ENCODE results near the gene CPEB3. TPM values are rescaled to one million over a fixed set of nuclear protein-coding genes. Genes with fewer than 3 reads are reported as not detected.
A peak's percentile ranks its signal among the peaks of the same experiment; 100 is the strongest.

CPEB3 gene
- polyA plus RNA-seq, 2 of the 4 experiments (the other 2 are of a cell fraction): 0.37 to 0.41 TPM

DNA sequence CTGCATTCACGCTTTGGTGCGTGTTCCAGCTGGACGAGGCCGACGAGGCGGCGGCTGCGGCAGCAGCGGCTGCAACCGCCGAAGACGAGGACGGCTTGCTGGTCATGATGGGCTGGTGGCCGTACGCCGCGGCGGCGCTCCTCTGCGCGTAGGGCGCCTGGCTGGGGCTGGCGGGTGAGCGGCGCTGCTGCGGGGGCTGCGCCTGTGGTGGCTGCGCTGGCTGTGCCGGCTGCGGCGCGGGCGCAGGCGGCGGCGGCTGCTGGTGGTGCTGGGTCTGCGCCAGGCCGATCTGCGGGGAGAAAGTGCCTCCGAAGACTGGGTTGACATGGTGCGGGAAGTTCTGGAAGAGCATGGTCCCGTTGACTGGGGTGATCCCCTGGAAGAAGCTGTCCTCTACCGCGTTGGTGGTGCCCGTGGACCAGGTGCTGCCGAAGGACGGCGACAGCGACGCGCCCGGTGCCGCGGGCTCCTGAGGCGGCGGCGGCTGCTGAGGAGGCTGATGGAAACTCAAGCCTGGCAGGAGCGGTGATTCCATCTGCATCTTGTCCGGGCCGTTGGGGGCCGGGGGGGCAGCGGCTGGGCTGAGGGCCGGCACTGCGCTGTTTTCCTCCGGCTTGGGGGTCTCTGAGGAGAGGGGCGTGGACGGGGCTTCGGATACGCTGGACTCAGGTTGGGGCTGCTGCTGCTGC, 51.1 kb downstream of the CPEB3 start:
- ATAC-seq: peak; percentile 70
- H3K4me1 ChIP-seq: peaks cover 22% of the 10 kb centered on the region
- CTCF ChIA-PET: interaction anchor here (0.6 to 1.4 kb wide), 3 partner anchors 44 to 152 kb away, joined by 3 to 4 read pairs (median 4); partner anchors contain the start of genes CPEB3 and MARCHF5
- 49% methylated on average over 22 of the region's 69 CpGs for WGBS (ENCODE audit: missing lambda C conversion rate)
- H3K9me3 ChIP-seq: no peaks in the 10 kb centered on the region
- no peak for TF ChIP-seq ZNF302 (CRISPR knock-in tag; IDR thresholded peaks at IDR 0.05)
- TF ChIP-seq, protein P1, sequence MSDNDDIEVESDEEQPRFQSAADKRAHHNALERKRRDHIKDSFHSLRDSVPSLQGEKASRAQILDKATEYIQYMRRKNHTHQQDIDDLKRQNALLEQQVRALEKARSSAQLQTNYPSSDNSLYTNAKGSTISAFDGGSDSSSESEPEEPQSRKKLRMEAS (IDR thresholded peaks at IDR 0.05): 0 out of 2 replicates have a peak, but pooled peaks have one; percentile 21
- DNase-seq (ENCODE audit: low read depth in 1 of 2, low spot score in 1 of 2): peak in 1 of 2 experiments; percentile 25
- peak overlapping the region; percentile 82 for H3K4me2 ChIP-seq
- no peak for FAIRE-seq
- H3K27ac ChIP-seq: peak overlapping the region in 1 of 2 experiments; percentile 72; a peak in 4 of 6 replicates
- peak overlapping the region; percentile 53 for H3K4me3 ChIP-seq
- POLR2A ChIA-PET: no interaction called here

DNA sequence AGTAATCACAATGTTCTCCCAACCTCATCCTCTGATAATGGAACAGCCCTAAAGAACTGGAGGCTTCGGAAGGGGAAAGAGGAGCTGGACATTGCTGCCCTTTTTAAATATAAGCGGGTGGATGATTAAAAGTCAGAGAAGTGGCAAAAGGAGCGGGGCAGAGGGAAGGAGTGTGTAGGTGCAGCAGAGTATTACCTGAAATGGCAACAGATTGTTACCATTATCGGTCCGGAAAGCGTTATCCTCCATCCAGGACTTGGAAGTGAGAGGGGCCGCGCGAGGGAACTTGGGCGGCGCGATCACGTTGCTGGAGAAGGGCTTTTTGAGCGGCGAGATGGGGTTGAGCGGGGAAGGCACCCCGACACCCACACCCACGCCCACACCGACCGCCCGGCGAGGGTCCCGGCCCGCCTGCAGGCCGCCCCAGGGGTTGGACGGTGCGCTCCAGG, 51.7 kb downstream of the CPEB3 start:
- ATAC-seq (no peak), DNase-seq (ENCODE audit: low read depth in 1 of 2, low spot score in 1 of 2) (no peak), FAIRE-seq (no peak)
- Histone ChIP-seq H3K4me2 (peak overlapping the region; percentile 82), H3K4me1 (peaks cover 22% of the 10 kb centered on the region), H3K9me3 (no peaks in the 10 kb centered on the region), H3K27ac (peak overlapping the region in 1 of 2 experiments; percentile 72; a peak in 3 of 6 replicates), H3K4me3 (peak overlapping the region; percentile 53)
- ChIA-PET POLR2A (no interaction called here), CTCF (interaction anchor here (1.1 to 1.4 kb wide), 3 partner anchors 15 to 151 kb away, joined by 3 to 4 read pairs (median 4); no protein-coding TSS in a partner anchor)
- 80% methylated on average over 27 of the region's 27 CpGs for WGBS (ENCODE audit: missing lambda C conversion rate)
- TF ChIP-seq HOXA7 (CRISPR knock-in tag; IDR thresholded peaks at IDR 0.05) (no peak), KDM1A (IDR thresholded peaks at IDR 0.05; ENCODE audit: low read depth) (no peak), EP300 (IDR thresholded peaks at IDR 0.05) (no peak), ZSCAN20 (CRISPR knock-in tag; IDR thresholded peaks at IDR 0.05) (no peak), RCOR1 (IDR thresholded peaks at IDR 0.05; ENCODE audit: low read depth, low read length) (no peak), NFE2L2 (conservative IDR thresholded peaks at IDR 0.05; ENCODE audit: low read length) (no peak), GATA3 (IDR thresholded peaks at IDR 0.05; ENCODE audit: borderline replicate concordance) (no peak), POLR2AphosphoS2 (conservative IDR thresholded peaks at IDR 0.05; ENCODE audit: low read length) (no peak), FOXS1 (CRISPR knock-in tag; IDR thresholded peaks at IDR 0.05) (no peak), NPAS2 (CRISPR knock-in tag; IDR thresholded peaks at IDR 0.05; ENCODE audit: borderline replicate concordance) (no peak), MAFK (IDR thresholded peaks at IDR 0.05; ENCODE audit: partially characterized antibody) (no peak), SMC3 (IDR thresholded peaks at IDR 0.05) (no peak), NR3C1 (IDR thresholded peaks at IDR 0.05) (no peak)
- TF ChIP-seq, protein P2, sequence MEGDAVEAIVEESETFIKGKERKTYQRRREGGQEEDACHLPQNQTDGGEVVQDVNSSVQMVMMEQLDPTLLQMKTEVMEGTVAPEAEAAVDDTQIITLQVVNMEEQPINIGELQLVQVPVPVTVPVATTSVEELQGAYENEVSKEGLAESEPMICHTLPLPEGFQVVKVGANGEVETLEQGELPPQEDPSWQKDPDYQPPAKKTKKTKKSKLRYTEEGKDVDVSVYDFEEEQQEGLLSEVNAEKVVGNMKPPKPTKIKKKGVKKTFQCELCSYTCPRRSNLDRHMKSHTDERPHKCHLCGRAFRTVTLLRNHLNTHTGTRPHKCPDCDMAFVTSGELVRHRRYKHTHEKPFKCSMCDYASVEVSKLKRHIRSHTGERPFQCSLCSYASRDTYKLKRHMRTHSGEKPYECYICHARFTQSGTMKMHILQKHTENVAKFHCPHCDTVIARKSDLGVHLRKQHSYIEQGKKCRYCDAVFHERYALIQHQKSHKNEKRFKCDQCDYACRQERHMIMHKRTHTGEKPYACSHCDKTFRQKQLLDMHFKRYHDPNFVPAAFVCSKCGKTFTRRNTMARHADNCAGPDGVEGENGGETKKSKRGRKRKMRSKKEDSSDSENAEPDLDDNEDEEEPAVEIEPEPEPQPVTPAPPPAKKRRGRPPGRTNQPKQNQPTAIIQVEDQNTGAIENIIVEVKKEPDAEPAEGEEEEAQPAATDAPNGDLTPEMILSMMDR (IDR thresholded peaks at IDR 0.05): no peak
- TF ChIP-seq, protein P3, sequence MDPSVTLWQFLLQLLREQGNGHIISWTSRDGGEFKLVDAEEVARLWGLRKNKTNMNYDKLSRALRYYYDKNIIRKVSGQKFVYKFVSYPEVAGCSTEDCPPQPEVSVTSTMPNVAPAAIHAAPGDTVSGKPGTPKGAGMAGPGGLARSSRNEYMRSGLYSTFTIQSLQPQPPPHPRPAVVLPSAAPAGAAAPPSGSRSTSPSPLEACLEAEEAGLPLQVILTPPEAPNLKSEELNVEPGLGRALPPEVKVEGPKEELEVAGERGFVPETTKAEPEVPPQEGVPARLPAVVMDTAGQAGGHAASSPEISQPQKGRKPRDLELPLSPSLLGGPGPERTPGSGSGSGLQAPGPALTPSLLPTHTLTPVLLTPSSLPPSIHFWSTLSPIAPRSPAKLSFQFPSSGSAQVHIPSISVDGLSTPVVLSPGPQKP (IDR thresholded peaks at IDR 0.05; ENCODE audit: low read depth, low read length): no peak
- TF ChIP-seq, protein P4, sequence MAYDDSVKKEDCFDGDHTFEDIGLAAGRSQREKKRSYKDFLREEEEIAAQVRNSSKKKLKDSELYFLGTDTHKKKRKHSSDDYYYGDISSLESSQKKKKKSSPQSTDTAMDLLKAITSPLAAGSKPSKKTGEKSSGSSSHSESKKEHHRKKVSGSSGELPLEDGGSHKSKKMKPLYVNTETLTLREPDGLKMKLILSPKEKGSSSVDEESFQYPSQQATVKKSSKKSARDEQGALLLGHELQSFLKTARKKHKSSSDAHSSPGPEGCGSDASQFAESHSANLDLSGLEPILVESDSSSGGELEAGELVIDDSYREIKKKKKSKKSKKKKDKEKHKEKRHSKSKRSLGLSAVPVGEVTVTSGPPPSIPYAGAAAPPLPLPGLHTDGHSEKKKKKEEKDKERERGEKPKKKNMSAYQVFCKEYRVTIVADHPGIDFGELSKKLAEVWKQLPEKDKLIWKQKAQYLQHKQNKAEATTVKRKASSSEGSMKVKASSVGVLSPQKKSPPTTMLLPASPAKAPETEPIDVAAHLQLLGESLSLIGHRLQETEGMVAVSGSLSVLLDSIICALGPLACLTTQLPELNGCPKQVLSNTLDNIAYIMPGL (CRISPR knock-in tag; IDR thresholded peaks at IDR 0.05; ENCODE audit: borderline replicate concordance): no peak
- TF ChIP-seq, protein P5, sequence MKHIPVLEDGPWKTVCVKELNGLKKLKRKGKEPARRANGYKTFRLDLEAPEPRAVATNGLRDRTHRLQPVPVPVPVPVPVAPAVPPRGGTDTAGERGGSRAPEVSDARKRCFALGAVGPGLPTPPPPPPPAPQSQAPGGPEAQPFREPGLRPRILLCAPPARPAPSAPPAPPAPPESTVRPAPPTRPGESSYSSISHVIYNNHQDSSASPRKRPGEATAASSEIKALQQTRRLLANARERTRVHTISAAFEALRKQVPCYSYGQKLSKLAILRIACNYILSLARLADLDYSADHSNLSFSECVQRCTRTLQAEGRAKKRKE (CRISPR knock-in tag; IDR thresholded peaks at IDR 0.05; ENCODE audit: low read depth): no peak
